Parathyroid adenoma (tissue), 2 donors: Measurements from ENCODE around the gene COL4A1.

ENCODE experiments used
- H2AFZ ChIP-seq: fragments of 300-600 bp; sonication (generic); one replicate; pipeline ENCODE4 v1.7.0; 2017; ENCODE audit warnings: antibody characterized with exemption, mild to moderate bottlenecking
- H3K27ac ChIP-seq: fragments of 300-600 bp; sonication (generic); one replicate; pipeline ENCODE4 v1.7.0; 2017
- H3K27me3 ChIP-seq: fragments of 300-600 bp; sonication (generic); one replicate; pipeline ENCODE4 v1.7.0; 2017; ENCODE audit warnings: low read length; ENCODE audit not compliant: control insufficient read depth, insufficient read depth
- H3K36me3 ChIP-seq: fragments of 300-600 bp; sonication (generic); one replicate; pipeline ENCODE4 v1.7.0; 2017; ENCODE audit warnings: low read length; ENCODE audit not compliant: control insufficient read depth, insufficient read depth
- H3K4me1 ChIP-seq: fragments of 300-600 bp; sonication (generic); one replicate; pipeline ENCODE4 v1.7.0; 2017; ENCODE audit warnings: control low read depth
- H3K4me2 ChIP-seq: fragments of 300-600 bp; sonication (generic); one replicate; pipeline ENCODE4 v1.7.0; 2017; ENCODE audit warnings: low read length
- H3K4me3 ChIP-seq: fragments of 300-600 bp; sonication (generic); one replicate; pipeline ENCODE4 v1.7.0; 2017; ENCODE audit warnings: low read depth, low read length
- H3K79me2 ChIP-seq: fragments of 300-600 bp; sonication (generic); one replicate; pipeline ENCODE4 v1.7.0; 2017; ENCODE audit warnings: control low read depth
- H3K9ac ChIP-seq: fragments of 300-600 bp; sonication (generic); one replicate; pipeline ENCODE4 v1.7.0; 2017; ENCODE audit warnings: mild to moderate bottlenecking
- H3K9me3 ChIP-seq: fragments of 300-600 bp; sonication (generic); one replicate; pipeline ENCODE4 v1.7.0; 2017; ENCODE audit warnings: low read length; ENCODE audit not compliant: control insufficient read depth
- TF ChIP-seq, protein P1 (sequence below): fragments of 300-600 bp; sonication (generic); IDR thresholded peaks from one replicate; pipeline ENCODE4 v1.7.0; 2017; ENCODE audit warnings: antibody characterized with exemption, mild to moderate bottlenecking
- donor health status: primary hyperparathyroidism.

The COL4A1 gene

DNA sequence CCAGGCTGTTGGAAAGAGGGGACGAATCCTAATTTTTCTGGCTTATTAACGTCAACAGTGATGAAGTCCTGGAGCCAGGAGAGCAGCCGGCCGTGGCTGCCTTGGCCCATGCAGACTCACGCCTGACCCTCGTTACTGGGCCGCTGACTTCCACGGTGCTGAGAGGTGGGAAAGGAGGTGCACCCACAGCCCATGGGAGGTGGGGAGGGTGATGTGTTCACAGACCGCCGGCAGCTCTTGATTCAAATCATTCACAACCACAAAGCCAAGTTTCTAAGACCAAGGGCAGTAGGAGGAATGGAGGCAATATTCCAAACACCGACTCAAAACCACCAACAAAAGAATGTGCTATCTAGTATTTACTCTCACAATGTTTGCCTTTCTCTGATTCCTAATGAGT is 24.4 kb upstream of the COL4A1 start:
- no peak overlapping the region for H3K27ac ChIP-seq
- H3K27me3 ChIP-seq: no peaks in the 10 kb centered on the region
- H3K4me1 ChIP-seq: no peaks in the 10 kb centered on the region
- no peak overlapping the region for H2AFZ ChIP-seq
- H3K36me3 ChIP-seq: no peaks in the 10 kb centered on the region
- H3K4me2 ChIP-seq: no peak overlapping the region
- no peaks in the 10 kb centered on the region for H3K9me3 ChIP-seq
- H3K4me3 ChIP-seq: no peak overlapping the region
- TF ChIP-seq, protein P1, sequence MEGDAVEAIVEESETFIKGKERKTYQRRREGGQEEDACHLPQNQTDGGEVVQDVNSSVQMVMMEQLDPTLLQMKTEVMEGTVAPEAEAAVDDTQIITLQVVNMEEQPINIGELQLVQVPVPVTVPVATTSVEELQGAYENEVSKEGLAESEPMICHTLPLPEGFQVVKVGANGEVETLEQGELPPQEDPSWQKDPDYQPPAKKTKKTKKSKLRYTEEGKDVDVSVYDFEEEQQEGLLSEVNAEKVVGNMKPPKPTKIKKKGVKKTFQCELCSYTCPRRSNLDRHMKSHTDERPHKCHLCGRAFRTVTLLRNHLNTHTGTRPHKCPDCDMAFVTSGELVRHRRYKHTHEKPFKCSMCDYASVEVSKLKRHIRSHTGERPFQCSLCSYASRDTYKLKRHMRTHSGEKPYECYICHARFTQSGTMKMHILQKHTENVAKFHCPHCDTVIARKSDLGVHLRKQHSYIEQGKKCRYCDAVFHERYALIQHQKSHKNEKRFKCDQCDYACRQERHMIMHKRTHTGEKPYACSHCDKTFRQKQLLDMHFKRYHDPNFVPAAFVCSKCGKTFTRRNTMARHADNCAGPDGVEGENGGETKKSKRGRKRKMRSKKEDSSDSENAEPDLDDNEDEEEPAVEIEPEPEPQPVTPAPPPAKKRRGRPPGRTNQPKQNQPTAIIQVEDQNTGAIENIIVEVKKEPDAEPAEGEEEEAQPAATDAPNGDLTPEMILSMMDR: no peak
- H3K9ac ChIP-seq: no peak overlapping the region
- H3K79me2 ChIP-seq: no peaks in the 10 kb centered on the region

DNA sequence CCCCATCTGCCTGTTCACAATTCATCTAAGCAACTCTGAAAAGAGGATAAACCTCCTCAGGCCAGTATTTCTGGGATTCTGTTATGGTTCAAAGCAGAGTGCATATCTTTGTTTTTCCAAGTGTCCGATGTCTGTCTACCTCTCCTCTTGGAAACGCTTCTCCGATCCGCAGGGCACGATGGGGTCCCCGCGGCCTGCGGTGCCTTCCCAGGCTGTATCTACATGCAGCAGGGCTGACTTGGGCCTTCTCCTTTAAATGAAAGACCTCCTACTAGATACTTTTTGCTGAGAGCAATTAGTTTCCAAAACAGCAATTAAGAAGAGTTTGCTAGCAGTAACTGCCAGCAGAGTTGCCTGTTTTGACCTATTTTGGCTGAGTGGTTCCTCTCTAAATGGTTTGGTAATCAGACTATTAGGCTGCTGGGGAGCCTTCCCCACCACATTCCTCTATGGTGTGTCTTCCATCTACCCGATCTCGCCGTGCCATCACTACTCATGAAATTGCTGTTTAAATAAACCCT is 23.6 kb upstream of the COL4A1 start:
- H3K4me2 ChIP-seq: no peak overlapping the region
- no peak overlapping the region for H3K4me3 ChIP-seq
- H3K27me3 ChIP-seq: no peaks in the 10 kb centered on the region
- no peak overlapping the region for H2AFZ ChIP-seq
- H3K36me3 ChIP-seq: no peaks in the 10 kb centered on the region
- H3K9me3 ChIP-seq: no peaks in the 10 kb centered on the region
- no peaks in the 10 kb centered on the region for H3K79me2 ChIP-seq
- H3K4me1 ChIP-seq: no peaks in the 10 kb centered on the region
- TF ChIP-seq, protein P1: no peak
- peak overlapping the region; percentile 11 for H3K27ac ChIP-seq
- H3K9ac ChIP-seq: no peak overlapping the region

DNA sequence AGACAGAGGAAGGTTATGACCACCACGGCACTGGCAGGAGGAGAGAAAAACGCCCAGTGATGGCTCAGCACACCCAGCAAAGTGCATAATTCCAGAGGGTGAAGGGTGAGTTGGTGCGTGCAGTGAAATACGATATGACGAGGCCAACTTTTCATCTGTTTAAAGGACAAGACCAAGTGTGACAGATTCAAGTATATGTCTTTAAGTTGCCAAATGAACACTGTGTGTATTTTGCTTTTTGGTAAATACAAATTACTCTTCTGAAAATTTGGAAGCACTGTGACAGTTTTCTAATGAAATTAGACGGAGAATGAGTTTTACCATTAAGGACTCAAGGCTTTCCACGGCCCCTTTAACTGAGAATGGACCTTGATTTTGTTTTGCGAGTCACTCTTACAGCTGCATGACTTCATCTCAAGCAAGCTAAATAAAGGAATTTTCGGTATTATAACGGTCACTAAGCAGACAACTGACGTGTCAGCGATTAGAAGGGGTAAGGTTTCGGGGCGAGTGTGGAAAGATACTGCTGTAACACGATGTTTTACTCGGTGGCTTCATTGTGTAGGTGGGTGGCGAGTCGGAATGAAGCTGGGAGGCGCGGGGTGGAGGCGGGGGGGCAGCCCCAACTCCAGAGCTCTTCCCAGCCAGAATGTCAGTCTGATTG is 23.0 kb upstream of the COL4A1 start:
- TF ChIP-seq, protein P1: no peak
- H3K9ac ChIP-seq: no peak overlapping the region
- no peaks in the 10 kb centered on the region for H3K36me3 ChIP-seq

DNA sequence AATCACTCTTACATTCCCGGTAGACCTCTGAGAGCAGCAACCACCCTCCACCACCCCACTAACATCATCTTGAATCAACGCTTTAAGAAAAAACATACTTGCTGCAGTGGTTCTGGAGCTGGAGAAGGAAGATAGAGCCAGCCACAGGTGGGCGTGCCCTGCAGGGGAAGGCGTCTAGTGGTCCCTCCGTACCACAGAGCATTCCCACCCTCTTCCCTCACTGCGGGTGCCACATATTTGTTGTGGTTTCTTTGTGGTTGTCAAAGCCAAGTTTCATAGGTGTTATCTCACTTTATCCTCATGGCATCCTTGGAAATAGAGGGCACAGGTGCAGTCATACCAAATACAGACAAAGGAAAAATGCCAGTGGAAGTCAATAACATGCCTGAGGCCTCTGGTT is 22.3 kb upstream of the COL4A1 start:
- no peak overlapping the region for H3K27ac ChIP-seq
- TF ChIP-seq, protein P1: no peak
- H3K9me3 ChIP-seq: no peaks in the 10 kb centered on the region
- no peaks in the 10 kb centered on the region for H3K79me2 ChIP-seq
- no peaks in the 10 kb centered on the region for H3K4me1 ChIP-seq
- H3K4me3 ChIP-seq: no peak overlapping the region
- no peaks in the 10 kb centered on the region for H3K27me3 ChIP-seq
- no peak overlapping the region for H3K4me2 ChIP-seq
- no peak overlapping the region for H3K9ac ChIP-seq
- no peaks in the 10 kb centered on the region for H3K36me3 ChIP-seq
- no peak overlapping the region for H2AFZ ChIP-seq

More for the DNA sequence above, 23.0 kb upstream of the COL4A1 start:
- H3K79me2 ChIP-seq: no peaks in the 10 kb centered on the region
- no peaks in the 10 kb centered on the region for H3K9me3 ChIP-seq
- H3K27ac ChIP-seq: peak overlapping the region; percentile 11
- no peak overlapping the region for H3K4me3 ChIP-seq
- H2AFZ ChIP-seq: peak overlapping the region; percentile 5
- H3K4me2 ChIP-seq: no peak overlapping the region
- H3K27me3 ChIP-seq: no peaks in the 10 kb centered on the region
- no peaks in the 10 kb centered on the region for H3K4me1 ChIP-seq

DNA sequence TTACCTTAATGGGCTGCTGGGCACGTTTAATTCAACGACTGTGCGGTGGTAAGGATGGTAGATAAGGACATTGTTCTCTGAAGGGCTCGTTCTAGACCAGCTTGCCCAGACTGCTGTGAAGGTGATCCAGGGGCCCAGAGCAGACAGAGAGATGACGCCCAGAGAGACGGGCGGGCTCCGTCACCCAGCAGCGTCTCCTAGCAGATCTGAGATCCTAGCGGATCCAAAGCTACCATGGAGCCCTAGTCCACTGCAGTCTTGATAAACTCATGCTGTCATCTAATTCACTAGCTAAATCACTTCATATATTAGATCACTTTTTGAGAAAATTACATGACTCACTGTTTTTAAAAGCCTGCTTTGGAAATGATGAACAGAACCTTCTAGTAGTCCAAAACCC is 21.6 kb upstream of the COL4A1 start:
- H3K27ac ChIP-seq: no peak overlapping the region
- H3K4me3 ChIP-seq: no peak overlapping the region
- H3K9me3 ChIP-seq: no peaks in the 10 kb centered on the region
- H3K36me3 ChIP-seq: no peaks in the 10 kb centered on the region
- H3K27me3 ChIP-seq: no peaks in the 10 kb centered on the region
- H2AFZ ChIP-seq: no peak overlapping the region
- H3K4me1 ChIP-seq: no peaks in the 10 kb centered on the region
- H3K4me2 ChIP-seq: no peak overlapping the region
- TF ChIP-seq, protein P1: no peak
- H3K9ac ChIP-seq: no peak overlapping the region
- no peaks in the 10 kb centered on the region for H3K79me2 ChIP-seq
